PC-3 (cell line): ENCODE results near the gene TBCC.

Experiments
- EZH2 ChIP-seq: fragments of 300-600 bp; sonication (generic); IDR thresholded peaks from one replicate; pipeline ENCODE4 v1.6.1; 2017; ENCODE audit warnings: antibody characterized with exemption, mild to moderate bottlenecking, low read length; ENCODE audit not compliant: unreplicated experiment
- EZH2phosphoT487 ChIP-seq: fragments of 300-600 bp; sonication (generic); IDR thresholded peaks from 2 replicates; pipeline ENCODE4 v1.6.1; 2018; ENCODE audit warnings: mild to moderate bottlenecking, antibody characterized with exemption, low read length, borderline replicate concordance
- TF ChIP-seq, protein P1 (sequence below): fragments of 300-600 bp; sonication (generic); conservative IDR thresholded peaks from 2 replicates; pipeline ENCODE4 v1.5.1; 2017; ENCODE audit warnings: antibody characterized with exemption, low read depth, mild to moderate bottlenecking, low read length

DNA sequence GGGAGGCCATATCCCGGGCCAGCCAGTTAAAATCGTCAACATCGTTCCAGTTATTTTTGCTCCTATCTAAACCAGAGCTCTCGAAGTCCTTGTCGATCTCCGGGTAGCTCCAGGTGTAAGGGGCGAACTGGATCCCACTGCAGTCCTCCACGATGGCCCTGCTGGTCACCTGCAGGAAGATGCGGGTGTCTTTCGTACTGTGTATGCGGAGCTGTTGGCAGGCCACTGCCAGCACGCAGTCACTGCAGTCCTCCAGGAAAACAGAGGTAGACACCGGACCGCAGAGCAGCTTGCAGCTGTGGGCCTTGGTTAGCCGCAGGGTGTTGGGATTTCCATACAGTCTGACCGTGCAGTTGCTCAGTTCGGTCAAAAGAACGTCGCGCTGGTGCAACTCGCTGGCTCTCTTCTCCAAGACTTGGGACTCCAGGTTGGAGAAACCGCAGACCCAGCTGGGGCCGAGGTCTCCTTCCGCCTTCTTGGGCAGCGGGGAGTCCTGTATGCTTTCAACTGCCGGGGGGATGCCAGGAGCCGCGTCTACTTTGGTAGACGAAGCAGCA is 742 bp downstream of the TBCC start:
- TF ChIP-seq, protein P1, sequence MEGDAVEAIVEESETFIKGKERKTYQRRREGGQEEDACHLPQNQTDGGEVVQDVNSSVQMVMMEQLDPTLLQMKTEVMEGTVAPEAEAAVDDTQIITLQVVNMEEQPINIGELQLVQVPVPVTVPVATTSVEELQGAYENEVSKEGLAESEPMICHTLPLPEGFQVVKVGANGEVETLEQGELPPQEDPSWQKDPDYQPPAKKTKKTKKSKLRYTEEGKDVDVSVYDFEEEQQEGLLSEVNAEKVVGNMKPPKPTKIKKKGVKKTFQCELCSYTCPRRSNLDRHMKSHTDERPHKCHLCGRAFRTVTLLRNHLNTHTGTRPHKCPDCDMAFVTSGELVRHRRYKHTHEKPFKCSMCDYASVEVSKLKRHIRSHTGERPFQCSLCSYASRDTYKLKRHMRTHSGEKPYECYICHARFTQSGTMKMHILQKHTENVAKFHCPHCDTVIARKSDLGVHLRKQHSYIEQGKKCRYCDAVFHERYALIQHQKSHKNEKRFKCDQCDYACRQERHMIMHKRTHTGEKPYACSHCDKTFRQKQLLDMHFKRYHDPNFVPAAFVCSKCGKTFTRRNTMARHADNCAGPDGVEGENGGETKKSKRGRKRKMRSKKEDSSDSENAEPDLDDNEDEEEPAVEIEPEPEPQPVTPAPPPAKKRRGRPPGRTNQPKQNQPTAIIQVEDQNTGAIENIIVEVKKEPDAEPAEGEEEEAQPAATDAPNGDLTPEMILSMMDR: no peak
- TF ChIP-seq EZH2 (no peak), EZH2phosphoT487 (no peak)
